Measurements from ENCODE around the gene ANGEL2.
A peak's percentile ranks its signal among the peaks of the same experiment; 100 is the strongest.
"Not testable (repeated sequence)": the region's sequence is repeated elsewhere in the genome, so short reads cannot be mapped to it uniquely, and the experiment has no call there.

The ANGEL2 gene

GRCh38 chr1:213032651-213033050, 17.0 kb upstream of the ANGEL2 start:
- Histone ChIP-seq H3K27me3 (replicated peaks) (no peaks in the 10 kb centered on the region), H3K4me3 (ENCODE audit: low read depth, low read length) (no peak overlapping the region), H3K36me3 (replicated peaks) (no peaks in the 10 kb centered on the region), H3K27ac (no peak overlapping the region)
- no peak for TF ChIP-seq CTCF (IDR thresholded peaks at IDR 0.05; ENCODE audit: low read depth, low read length, missing control alignments)
- in situ Hi-C loops (cut with HindIII; ENCODE audit: low pct_ligation_motif_present, low sequenced_read_pairs): no loop called here
- DNase-seq: no peak

GRCh38 chr1:213027024-213027423, 11.4 kb upstream of the ANGEL2 start:
- H3K4me3 ChIP-seq (ENCODE audit: low read depth, low read length); H3K27me3 ChIP-seq (replicated peaks); H3K27ac ChIP-seq; H3K36me3 ChIP-seq (replicated peaks); DNase-seq; in situ Hi-C loops (cut with HindIII; ENCODE audit: low pct_ligation_motif_present, low sequenced_read_pairs): not testable (repeated sequence)

GRCh38 chr1:213020016-213020415, 4.3 kb upstream of the ANGEL2 start:
- H3K27ac ChIP-seq: no peak overlapping the region
- no peak for TF ChIP-seq CTCF (IDR thresholded peaks at IDR 0.05; ENCODE audit: low read depth, low read length, missing control alignments)
- H3K4me3 ChIP-seq (ENCODE audit: low read depth, low read length): no peak overlapping the region
- no peaks in the 10 kb centered on the region for H3K36me3 ChIP-seq (replicated peaks)
- H3K27me3 ChIP-seq (replicated peaks): no peaks in the 10 kb centered on the region
- no peak for DNase-seq
- in situ Hi-C loops (cut with HindIII; ENCODE audit: low pct_ligation_motif_present, low sequenced_read_pairs): no loop called here

- no peak for TF ChIP-seq CTCF (IDR thresholded peaks at IDR 0.05; ENCODE audit: low read depth, low read length, missing control alignments)
- no peak overlapping the region for H3K4me3 ChIP-seq (ENCODE audit: low read depth, low read length)
- in situ Hi-C loops (cut with HindIII; ENCODE audit: low pct_ligation_motif_present, low sequenced_read_pairs): no loop called here
- H3K36me3 ChIP-seq (replicated peaks): no peaks in the 10 kb centered on the region
- no peak overlapping the region for H3K27ac ChIP-seq
- no peaks in the 10 kb centered on the region for H3K27me3 ChIP-seq (replicated peaks)
- no peak for DNase-seq
These were observed 3.8 kb upstream of the ANGEL2 start for GRCh38 chr1:213019450-213019849.

- TF ChIP-seq CTCF (IDR thresholded peaks at IDR 0.05; ENCODE audit: low read depth, low read length, missing control alignments): no peak
- Histone ChIP-seq H3K27me3 (replicated peaks) (no peaks in the 10 kb centered on the region), H3K36me3 (replicated peaks) (no peaks in the 10 kb centered on the region), H3K27ac (no peak overlapping the region), H3K4me3 (ENCODE audit: low read depth, low read length) (no peak overlapping the region)
- in situ Hi-C loops (cut with HindIII; ENCODE audit: low pct_ligation_motif_present, low sequenced_read_pairs): no loop called here
- no peak for DNase-seq
These were observed 2.0 kb upstream of the ANGEL2 start for GRCh38 chr1:213017447-213018273.

GRCh38 chr1:213014642-213015041, 1.0 kb downstream of the ANGEL2 start:
- TF ChIP-seq CTCF (IDR thresholded peaks at IDR 0.05; ENCODE audit: low read depth, low read length, missing control alignments): no peak
- in situ Hi-C loops (cut with HindIII; ENCODE audit: low pct_ligation_motif_present, low sequenced_read_pairs): no loop called here
- Histone ChIP-seq H3K36me3 (replicated peaks) (peaks cover 2% of the 10 kb centered on the region), H3K4me3 (ENCODE audit: low read depth, low read length) (peak overlapping the region; percentile 84), H3K27me3 (replicated peaks) (no peaks in the 10 kb centered on the region), H3K27ac (peak overlapping the region; percentile 73)
- peak; percentile 9 for DNase-seq
